Spleen (tissue), 11 donors: ENCODE results near the gene TSPAN3. TPM values are rescaled to one million over a fixed set of nuclear protein-coding genes. Genes with fewer than 3 reads are reported as not detected.
A peak's percentile ranks its signal among the peaks of the same experiment; 100 is the strongest.

Source experiments
- DNase-seq: peaks from one replicate; pipeline ENCODE4 v3.0.0-alpha.2; 2020
- H3K27ac ChIP-seq, 8 donors: fragments of 200-600 bp; sonication (generic) in 7 of 8; 1 replicate in 4 of 8; 2 replicates in 4 of 8; pipeline versions ENCODE4 v1.5.0 to v1.8.0; 2016 to 2021; ENCODE audit warnings: inconsistent platforms in 4 of 8, mild to moderate bottlenecking in 4 of 8, moderate library complexity in 1 of 8
- H3K27me3 ChIP-seq, 7 donors: fragments of 200-600 bp; sonication (generic) in 6 of 7; replicated peaks in 1 of 7; 1 replicate in 4 of 7; 2 replicates in 3 of 7; pipeline versions ENCODE4 v1.5.0 to v1.8.0; 2016 to 2021; ENCODE audit warnings: inconsistent platforms in 3 of 7, mild to moderate bottlenecking in 1 of 7
- H3K36me3 ChIP-seq, 6 donors: fragments of 200-600 bp; sonication (generic) in 5 of 6; 1 replicate in 4 of 6; 2 replicates in 2 of 6; pipeline versions ENCODE4 v1.5.0 to v1.8.0; 2016 to 2021; ENCODE audit warnings: inconsistent platforms in 2 of 6
- H3K4me1 ChIP-seq, 6 donors: fragments of 200-600 bp; sonication (generic) in 5 of 6; 1 replicate in 3 of 6; 2 replicates in 3 of 6; pipeline versions ENCODE4 v1.5.0 to v1.8.0; 2016 to 2021; ENCODE audit warnings: inconsistent platforms in 3 of 6
- H3K4me3 ChIP-seq, 8 donors: fragments of 200-600 bp; sonication (generic) in 7 of 8; 1 replicate in 4 of 8; 2 replicates in 4 of 8; pipeline versions ENCODE4 v1.5.0 to v1.8.0; 2016 to 2021; ENCODE audit warnings: inconsistent platforms in 4 of 8, mild to moderate bottlenecking in 4 of 8, moderate library complexity in 2 of 8
- H3K9me3 ChIP-seq, 8 donors: fragments of 200-600 bp; sonication (generic) in 7 of 8; 1 replicate in 4 of 8; 2 replicates in 4 of 8; pipeline versions ENCODE4 v1.5.0 to v1.8.0; 2016 to 2021; ENCODE audit warnings: inconsistent platforms in 4 of 8
- POLR2A ChIP-seq, 3 donors: fragments of 450-650 bp; IDR thresholded peaks; one replicate each; pipeline ENCODE4 v1.5.1; 2017; ENCODE audit warnings: antibody characterized with exemption in 3 of 3, mild to moderate bottlenecking in 1 of 3
- POLR2AphosphoS5 ChIP-seq, 3 donors: sonication (generic); formaldehyde crosslinking; IDR thresholded peaks; one replicate each; pipeline ENCODE4 v1.5.1; 2017; ENCODE audit warnings: antibody characterized with exemption in 3 of 3
- WGBS, 5 donors: extraction: QIAGEN DNeasy Blood & Tissue Kit in 3 of 5; methylation state at CpG; one replicate each; pipeline versions ENCODE4 v1.1.5 to v1.1.7; 2013 to 2018; 5-methylcytosine and 5-hydroxymethylcytosine counted together
- intact Hi-C: fragments of 100-400 bp; cut with DNase I; formaldehyde crosslinking; loops from one replicate; pipeline ENCODE4 v1.15.0; 2023; ENCODE audit warnings: low total_unique reads
- polyA plus RNA-seq, 3 donors: library from polyadenylated mRNA; stranded (reverse); fragments of 200-250 nt; gene quantifications; one replicate each; pipeline ENCODE4 v1.2.1, GENCODE V29; 2013
- total RNA-seq, 7 donors: library from RNA; depleted of rRNA in 3 of 7; stranded (reverse); fragments of >200 nt in 3 of 7; fragmentation: NEBNext Ultra II Directional in 4 of 7; extraction: Animal tissue kit (Norgen Biotek cat#: 25700) in 4 of 7; gene quantifications; one replicate each; pipeline versions ENCODE4 v1.1.0 to v1.2.1, GENCODE V29; 2016 to 2021
- TF ChIP-seq, protein P1 (sequence below), 11 experiments: fragments of 200-600 bp in 7 of 11; fragments of 450-650 bp in 4 of 11; sonication (generic) in 4 of 11; IDR thresholded peaks in 8 of 11; conservative IDR thresholded peaks in 3 of 11; 1 replicate in 7 of 11; 2 replicates in 4 of 11; pipeline versions ENCODE4 v1.4.0 to v1.8.0; 2016 to 2021; ENCODE audit warnings: antibody characterized with exemption in 11 of 11, inconsistent platforms in 4 of 11, mild to moderate bottlenecking in 1 of 11
- donor health status: healthy with polysubstance abuse.
- donor health status: DM: no; HTN: no; CAD: no; lungs with moderate emphysema.
- donor health status: DM: no; HTN: no; CAD: no.
- donor health status: Bipolar disorder and iron deficiency.
- donor health status: healthy.
- donor health status: DM: no; HTN: no; CAD: no.
- donor health status: DM: yes; HTN: yes; CAD: no.

TSPAN3 gene
- total and polyA plus RNA-seq, 10 donors: 98.5 to 276 (median 141) TPM

DNA sequence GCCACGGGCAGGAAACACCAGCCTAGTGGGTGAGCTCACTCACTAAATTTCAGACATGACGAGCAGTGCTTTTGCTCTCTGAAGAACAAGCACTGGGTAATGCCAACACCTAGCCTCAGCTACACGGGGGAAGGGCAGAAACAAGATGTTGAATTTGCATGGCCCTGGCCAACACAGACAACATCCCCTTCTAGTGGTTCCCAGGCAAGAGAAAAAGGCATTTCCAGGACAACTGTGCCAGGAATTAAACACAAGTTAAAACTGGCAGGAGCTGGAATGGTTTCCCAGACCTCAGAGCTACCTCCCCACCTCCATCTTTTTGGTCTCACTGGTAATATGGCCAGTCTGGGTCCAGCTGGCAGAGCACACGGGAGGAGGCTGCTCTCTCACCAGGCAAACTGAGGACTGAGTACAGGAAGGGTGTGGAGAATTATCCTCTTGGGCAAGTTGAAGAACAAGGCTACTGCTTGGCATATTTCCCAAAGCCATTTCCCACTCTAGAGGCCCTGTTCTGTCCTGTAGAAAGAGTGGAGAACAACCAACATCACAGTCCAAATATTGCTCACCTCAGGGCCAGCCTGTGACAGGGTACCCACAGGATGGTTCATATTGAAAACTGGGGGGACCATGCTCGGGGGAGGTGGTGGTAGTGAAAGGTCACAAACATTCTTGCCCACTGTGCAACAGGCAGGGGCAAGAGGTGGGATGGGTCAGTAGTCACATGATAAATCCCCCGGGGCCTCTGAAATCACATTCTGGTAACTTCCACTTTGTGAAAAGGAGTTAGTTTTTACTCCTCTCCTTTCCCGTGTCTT lies 26.5 kb downstream of the TSPAN3 start:
- no peak for TF ChIP-seq POLR2A (IDR thresholded peaks at IDR 0.05)
- peak in 1 of 3 donors; percentile 46 for TF ChIP-seq POLR2AphosphoS5 (IDR thresholded peaks at IDR 0.05)
- no peak for DNase-seq
- H3K27ac ChIP-seq: peak overlapping the region in 5 of 8 donors; percentile 24 to 52 (median 31)
- H3K4me1 ChIP-seq: peaks cover 0 to 29% (median 6%) of the 10 kb centered on the region in 6 donors
- intact Hi-C loops: no loop called here
- H3K9me3 ChIP-seq: no peaks in the 10 kb centered on the region
- WGBS, 5 donors: 65 to 76% (median 69%) methylated on average over 7 of the region's 7 CpGs
- peaks cover 0 to 82% (median 30%) of the 10 kb centered on the region in 6 donors for H3K36me3 ChIP-seq
- H3K4me3 ChIP-seq: no peak overlapping the region
- no peaks in the 10 kb centered on the region for H3K27me3 ChIP-seq

DNA sequence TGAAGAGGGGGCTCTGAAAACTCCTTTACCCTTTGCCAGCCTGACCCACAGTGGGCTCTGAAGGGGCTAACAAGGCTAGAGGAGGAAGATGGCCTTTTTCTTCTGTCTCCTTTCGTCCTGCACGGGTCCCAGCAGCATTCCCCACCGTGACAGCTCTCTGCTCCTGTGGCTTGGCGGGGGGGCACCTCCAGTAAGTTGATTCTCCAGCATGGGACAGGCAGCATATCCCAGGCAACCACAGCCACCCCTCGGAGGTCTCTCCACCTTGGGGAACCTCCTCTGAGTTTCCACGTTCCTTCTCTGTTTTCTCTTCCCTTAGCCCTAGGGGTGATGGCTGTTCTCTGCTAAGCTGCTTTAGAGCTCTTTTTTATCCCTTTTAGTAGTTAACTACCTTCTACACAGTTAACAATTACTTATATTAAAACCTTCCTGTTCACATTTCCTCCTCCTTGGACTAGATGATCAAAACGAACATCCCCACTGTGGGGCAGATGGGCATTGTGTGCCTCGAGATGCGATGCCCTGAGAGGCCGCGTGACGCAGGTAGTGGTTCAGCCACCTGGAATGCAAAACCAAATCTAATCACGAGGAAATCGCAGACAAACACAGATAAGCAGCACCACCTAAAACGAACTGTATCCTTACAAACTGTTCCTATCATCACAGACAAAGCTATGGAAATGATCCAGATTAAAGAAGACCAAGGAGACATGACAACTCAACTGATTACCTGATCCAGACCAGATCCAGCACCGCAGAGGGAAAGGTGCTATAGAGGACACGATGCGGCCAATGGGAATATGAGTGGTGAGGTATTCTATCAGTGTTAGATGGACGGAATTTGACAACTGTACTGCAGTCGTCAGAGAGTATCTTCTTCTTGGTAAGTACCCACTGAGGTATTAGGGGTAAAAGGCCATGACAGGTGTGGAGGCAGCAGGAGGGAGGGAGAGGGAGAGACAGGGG lies 27.7 kb downstream of the TSPAN3 start:
- peaks cover 0 to 70% (median 29%) of the 10 kb centered on the region in 6 donors for H3K36me3 ChIP-seq
- no peaks in the 10 kb centered on the region for H3K27me3 ChIP-seq
- peak overlapping the region in 1 of 8 donors; percentile 1 for H3K27ac ChIP-seq
- H3K4me1 ChIP-seq: peaks cover 0 to 26% (median 5%) of the 10 kb centered on the region in 6 donors
- DNase-seq: no peak
- peak in 1 of 3 donors; percentile 26 for TF ChIP-seq POLR2AphosphoS5 (IDR thresholded peaks at IDR 0.05)
- TF ChIP-seq POLR2A (IDR thresholded peaks at IDR 0.05): no peak
- TF ChIP-seq, protein P1, sequence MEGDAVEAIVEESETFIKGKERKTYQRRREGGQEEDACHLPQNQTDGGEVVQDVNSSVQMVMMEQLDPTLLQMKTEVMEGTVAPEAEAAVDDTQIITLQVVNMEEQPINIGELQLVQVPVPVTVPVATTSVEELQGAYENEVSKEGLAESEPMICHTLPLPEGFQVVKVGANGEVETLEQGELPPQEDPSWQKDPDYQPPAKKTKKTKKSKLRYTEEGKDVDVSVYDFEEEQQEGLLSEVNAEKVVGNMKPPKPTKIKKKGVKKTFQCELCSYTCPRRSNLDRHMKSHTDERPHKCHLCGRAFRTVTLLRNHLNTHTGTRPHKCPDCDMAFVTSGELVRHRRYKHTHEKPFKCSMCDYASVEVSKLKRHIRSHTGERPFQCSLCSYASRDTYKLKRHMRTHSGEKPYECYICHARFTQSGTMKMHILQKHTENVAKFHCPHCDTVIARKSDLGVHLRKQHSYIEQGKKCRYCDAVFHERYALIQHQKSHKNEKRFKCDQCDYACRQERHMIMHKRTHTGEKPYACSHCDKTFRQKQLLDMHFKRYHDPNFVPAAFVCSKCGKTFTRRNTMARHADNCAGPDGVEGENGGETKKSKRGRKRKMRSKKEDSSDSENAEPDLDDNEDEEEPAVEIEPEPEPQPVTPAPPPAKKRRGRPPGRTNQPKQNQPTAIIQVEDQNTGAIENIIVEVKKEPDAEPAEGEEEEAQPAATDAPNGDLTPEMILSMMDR (IDR thresholded peaks at IDR 0.05 in 8 of 11, conservative IDR thresholded peaks at IDR 0.05 in 3 of 11): no peak
- H3K4me3 ChIP-seq: no peak overlapping the region
- 87 to 93% (median 89%) methylated on average over 20 of the region's 20 CpGs for WGBS, 5 donors
- intact Hi-C loops: no loop called here
- no peaks in the 10 kb centered on the region for H3K9me3 ChIP-seq

DNA sequence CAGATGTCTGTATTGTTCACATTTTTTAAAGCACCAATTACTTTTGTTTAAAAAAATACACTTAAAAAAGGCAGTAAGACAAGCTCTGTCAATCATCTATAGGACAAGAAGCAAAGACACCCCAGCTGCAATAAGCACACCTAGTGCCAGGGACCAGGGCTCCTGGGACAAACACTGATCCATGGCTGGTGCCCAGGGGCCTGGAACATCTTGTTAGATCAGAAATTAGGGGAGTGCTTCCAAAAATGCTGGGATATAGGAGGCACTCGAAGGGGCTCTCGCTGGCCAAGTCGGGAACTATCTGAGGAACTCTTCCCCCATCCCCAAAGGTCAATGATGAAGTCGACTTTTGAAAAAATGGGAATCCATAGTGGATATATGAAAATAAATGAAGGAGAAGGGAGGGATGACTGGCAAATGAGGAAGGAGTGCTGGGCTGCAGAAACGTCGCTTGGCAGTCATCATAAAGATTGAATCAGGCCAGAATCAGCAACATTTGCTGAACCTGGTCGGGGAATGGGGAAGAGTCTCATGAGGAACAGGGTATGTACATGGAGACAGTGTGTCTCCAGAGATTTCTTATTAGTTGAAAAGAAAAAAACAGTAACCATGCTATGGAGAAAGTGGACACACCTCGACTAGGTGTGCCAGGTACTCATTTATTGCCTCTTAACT lies 28.5 kb downstream of the TSPAN3 start:
- 83 to 94% (median 88%) methylated on average over 8 of the region's 8 CpGs for WGBS, 5 donors
- peaks cover 0 to 67% (median 31%) of the 10 kb centered on the region in 6 donors for H3K36me3 ChIP-seq
- peaks cover 0 to 26% (median 5%) of the 10 kb centered on the region in 6 donors for H3K4me1 ChIP-seq
- peak overlapping the region in 1 of 8 donors; percentile 1 for H3K27ac ChIP-seq
- TF ChIP-seq, protein P1 (IDR thresholded peaks at IDR 0.05 in 8 of 11, conservative IDR thresholded peaks at IDR 0.05 in 3 of 11): no peak
- TF ChIP-seq POLR2AphosphoS5 (IDR thresholded peaks at IDR 0.05): no peak
- no peak for TF ChIP-seq POLR2A (IDR thresholded peaks at IDR 0.05)
- DNase-seq: no peak
- no peaks in the 10 kb centered on the region for H3K27me3 ChIP-seq
- no peaks in the 10 kb centered on the region for H3K9me3 ChIP-seq
- no peak overlapping the region for H3K4me3 ChIP-seq
- intact Hi-C loops: no loop called here

DNA sequence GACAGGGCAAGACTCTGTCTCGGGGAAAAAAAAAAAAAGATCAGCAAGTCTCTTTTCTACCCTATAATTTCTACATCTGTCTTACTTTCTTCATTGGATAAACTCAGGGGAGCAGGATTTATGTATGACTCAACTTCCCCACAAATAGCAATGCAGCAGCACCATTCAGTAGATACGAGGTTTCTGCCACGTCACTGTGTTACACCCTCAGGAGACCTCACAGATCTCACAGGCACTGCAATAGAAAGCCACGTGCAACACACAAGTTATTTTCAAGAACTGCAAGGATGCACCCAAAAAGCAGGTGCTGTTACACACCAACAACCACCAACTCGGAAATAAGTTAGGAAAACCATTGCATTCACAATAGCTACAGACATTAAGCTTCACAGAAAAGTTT lies 30.2 kb downstream of the TSPAN3 start:
- intact Hi-C loops: no loop called here
- Histone ChIP-seq H3K36me3 (peaks cover 3 to 67% (median 37%) of the 10 kb centered on the region in 6 donors), H3K4me3 (no peak overlapping the region), H3K9me3 (no peaks in the 10 kb centered on the region), H3K27ac (peak overlapping the region in 1 of 8 donors; percentile 1), H3K4me1 (peaks cover 0 to 30% (median 6%) of the 10 kb centered on the region in 6 donors), H3K27me3 (no peaks in the 10 kb centered on the region)
- peak in 1 of 3 donors; percentile 11 for TF ChIP-seq POLR2AphosphoS5 (IDR thresholded peaks at IDR 0.05)
- TF ChIP-seq, protein P1 (IDR thresholded peaks at IDR 0.05 in 8 of 11, conservative IDR thresholded peaks at IDR 0.05 in 3 of 11): no peak
- DNase-seq: no peak
- WGBS, 5 donors: 67 to 83% (median 75%) methylated on average over 5 of the region's 5 CpGs
